ENCODE data around the gene REV3L.
"Not testable (repeated sequence)": the region's sequence is repeated elsewhere in the genome, so short reads cannot be mapped to it uniquely, and the experiment has no call there.

REV3L gene

DNA sequence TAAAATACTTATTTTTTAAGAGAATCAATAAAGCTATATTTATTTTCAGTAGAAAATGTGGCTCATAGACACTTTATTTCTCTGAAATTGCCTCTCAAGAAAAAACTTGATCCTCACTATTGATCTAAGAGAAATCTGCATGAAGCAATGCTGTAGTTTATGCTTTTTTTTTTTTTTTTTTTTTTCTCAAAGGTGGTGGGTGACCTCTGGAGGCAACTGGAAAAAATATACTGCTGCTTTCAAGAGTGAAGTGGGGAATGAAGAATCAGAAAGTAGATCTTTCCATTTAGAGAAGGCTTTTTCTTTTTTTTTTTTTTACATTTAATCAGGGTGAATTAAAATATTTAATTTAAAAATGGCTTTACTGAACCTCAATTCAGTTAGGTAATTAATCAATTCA lies 226.4 kb downstream of the REV3L start:
- DNase-seq, result no peak

DNA sequence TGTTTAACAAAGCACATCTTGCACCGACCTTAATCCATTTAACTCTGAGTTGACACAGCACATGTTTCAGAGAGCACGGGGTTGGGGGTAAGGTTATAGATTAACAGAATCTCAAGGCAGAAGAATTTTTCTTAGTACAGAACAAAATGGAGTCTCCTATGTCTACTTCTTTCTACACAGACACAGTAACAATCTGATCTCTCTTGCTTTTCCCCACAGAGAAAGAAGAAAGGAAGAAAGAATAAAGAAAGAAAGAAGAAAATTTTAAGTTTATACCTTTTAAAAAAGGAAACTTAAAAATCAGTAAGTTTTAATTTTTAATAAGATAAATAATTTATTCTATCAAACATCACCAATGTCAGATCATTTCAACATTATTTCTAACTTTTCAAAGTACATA lies 227.2 kb downstream of the REV3L start:
- not testable (repeated sequence) for DNase-seq

DNA sequence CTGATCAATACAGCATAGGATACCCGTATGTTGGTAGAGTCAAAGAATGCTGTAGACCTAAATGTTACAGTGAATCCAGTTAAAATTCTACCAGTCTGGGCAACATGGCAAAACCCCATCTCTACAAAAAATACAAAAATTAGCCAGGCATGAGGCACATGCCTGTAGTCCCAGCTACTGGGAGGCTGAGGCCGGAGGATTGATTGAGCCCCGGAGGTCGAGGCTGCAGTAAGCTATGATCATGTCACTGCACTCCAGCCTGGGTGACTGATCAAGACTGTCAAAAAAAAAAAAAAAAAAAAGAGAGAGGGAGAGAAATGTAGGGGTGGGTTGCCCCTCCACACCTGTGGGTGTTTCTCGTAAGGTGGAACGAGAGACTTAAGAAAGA lies 228.2 kb downstream of the REV3L start:
- DNase-seq, result no peak

DNA sequence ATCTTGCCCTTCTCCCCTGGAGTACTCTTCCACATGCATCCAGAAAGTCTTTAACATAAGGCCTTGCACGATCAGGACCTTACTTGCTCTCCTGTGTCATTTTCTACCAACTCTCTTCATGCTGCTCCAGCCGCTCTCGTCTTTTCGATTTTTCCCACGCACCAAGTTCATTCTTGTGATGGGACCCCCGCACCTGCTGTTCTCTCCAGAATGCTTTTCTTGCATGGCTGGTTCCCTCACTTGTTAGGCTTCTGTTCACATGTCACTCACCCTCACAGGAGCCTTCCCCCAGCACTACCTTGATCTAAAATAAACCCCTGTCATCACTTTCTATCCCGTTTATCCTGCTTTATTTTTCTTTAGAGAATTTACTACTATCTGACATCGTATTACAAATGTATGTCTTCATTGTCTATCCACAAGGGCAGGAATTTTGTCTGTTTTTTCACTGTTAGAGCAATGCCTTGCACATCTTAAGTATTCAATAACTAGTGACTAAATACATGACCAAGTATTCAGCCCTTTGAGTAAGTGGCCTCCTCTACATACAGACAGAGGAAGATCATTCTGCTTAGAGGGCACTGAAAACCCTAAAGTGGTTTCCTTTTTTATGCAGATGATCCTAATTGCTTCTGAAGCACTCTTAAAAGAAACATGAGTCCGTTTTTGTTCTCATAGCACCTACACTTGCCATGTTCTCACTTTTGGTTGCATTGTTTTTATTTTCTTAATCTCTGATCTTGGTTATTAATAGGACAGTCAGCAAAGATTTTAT lies 228.8 kb downstream of the REV3L start:
- DNase-seq, result no peak

- no peak for DNase-seq
Observed at GRCh38 chr6:111252726-111253125, 230.3 kb downstream of the REV3L start.

GRCh38 chr6:111250791-111251354 lies 232.1 kb downstream of the REV3L start:
- no peak for DNase-seq

All from femur (tissue), 1 donor.